Mesodermal cell (in vitro differentiated cells): ENCODE measurements around the gene KIF3B.
"Not testable (repeated sequence)": the region's sequence is repeated elsewhere in the genome, so short reads cannot be mapped to it uniquely, and the experiment has no call there.

Experiments used
- H3K27ac ChIP-seq: 2 replicates; pipeline ENCODE4 v1.7.0; 2013; ENCODE audit warnings: mild to moderate bottlenecking, low read depth, low read length, moderate library complexity; ENCODE audit not compliant: severe bottlenecking
- H3K36me3 ChIP-seq: 2 replicates; pipeline ENCODE4 v1.7.1; 2013; ENCODE audit warnings: mild to moderate bottlenecking, low read length, moderate library complexity; ENCODE audit not compliant: control insufficient read depth, insufficient read depth
- H3K4me1 ChIP-seq: one replicate; pipeline ENCODE4 v1.7.1; 2013; ENCODE audit warnings: mild to moderate bottlenecking, low read length; ENCODE audit not compliant: insufficient read depth, control insufficient read depth, poor library complexity, severe bottlenecking
- H3K4me3 ChIP-seq: 2 replicates; pipeline ENCODE4 v1.7.0; 2013; ENCODE audit warnings: low read length, control low read depth, mild to moderate bottlenecking; ENCODE audit not compliant: insufficient read depth, poor library complexity, severe bottlenecking; ENCODE audit errors: extremely low read depth
- H3K9me3 ChIP-seq: 2 replicates; pipeline ENCODE4 v1.7.1; 2013; ENCODE audit warnings: mild to moderate bottlenecking, low read length, moderate library complexity; ENCODE audit not compliant: control insufficient read depth
- WGBS, 2 experiments: methylation state at CpG; one replicate each; pipeline ENCODE4 v1.1.5; 2013; ENCODE audit warnings: missing lambda C conversion rate in 2 of 2; ENCODE audit not compliant: insufficient coverage in 2 of 2; 5-methylcytosine and 5-hydroxymethylcytosine counted together

KIF3B gene

GRCh38 chr20:32248043-32248442 is 29.4 kb upstream of the KIF3B start:
- no peaks in the 10 kb centered on the region for H3K9me3 ChIP-seq
- H3K36me3 ChIP-seq: no peaks in the 10 kb centered on the region
- H3K4me3 ChIP-seq: no peak overlapping the region
- no peak overlapping the region for H3K27ac ChIP-seq
- peaks cover 3% of the 10 kb centered on the region for H3K4me1 ChIP-seq
- 89 to 93% methylated on average over 5 of the region's 5 CpGs for WGBS, 2 experiments

- Histone ChIP-seq H3K27ac (no peak overlapping the region), H3K4me1 (peaks cover 3% of the 10 kb centered on the region), H3K9me3 (no peaks in the 10 kb centered on the region), H3K36me3 (no peaks in the 10 kb centered on the region), H3K4me3 (no peak overlapping the region)
- 81 to 87% methylated on average over 3 to 5 of the region's 9 CpGs for WGBS, 2 experiments
Observed at GRCh38 chr20:32249030-32249738, 28.3 kb upstream of the KIF3B start.

GRCh38 chr20:32251470-32251869 is 26.0 kb upstream of the KIF3B start:
- Histone ChIP-seq H3K4me3 (no peak overlapping the region), H3K4me1 (peaks cover 3% of the 10 kb centered on the region), H3K36me3 (no peaks in the 10 kb centered on the region), H3K9me3 (no peaks in the 10 kb centered on the region), H3K27ac (no peak overlapping the region)
- WGBS, 2 experiments: 78 to 90% methylated on average over 2 to 3 of the region's 3 CpGs

- Histone ChIP-seq H3K4me1 (peaks cover 3% of the 10 kb centered on the region), H3K27ac (no peak overlapping the region), H3K4me3 (no peak overlapping the region), H3K36me3 (no peaks in the 10 kb centered on the region), H3K9me3 (no peaks in the 10 kb centered on the region)
- 89 to 97% methylated on average over 4 to 5 of the region's 6 CpGs for WGBS, 2 experiments
Observed at GRCh38 chr20:32252189-32252588, 25.3 kb upstream of the KIF3B start.

- 91 to 95% methylated on average over 5 to 10 of the region's 10 CpGs for WGBS, 2 experiments
- not testable (repeated sequence) for H3K4me3 ChIP-seq, H3K9me3 ChIP-seq, H3K36me3 ChIP-seq, H3K4me1 ChIP-seq, H3K27ac ChIP-seq
Observed at GRCh38 chr20:32260973-32261372, 16.5 kb upstream of the KIF3B start.

DNA sequence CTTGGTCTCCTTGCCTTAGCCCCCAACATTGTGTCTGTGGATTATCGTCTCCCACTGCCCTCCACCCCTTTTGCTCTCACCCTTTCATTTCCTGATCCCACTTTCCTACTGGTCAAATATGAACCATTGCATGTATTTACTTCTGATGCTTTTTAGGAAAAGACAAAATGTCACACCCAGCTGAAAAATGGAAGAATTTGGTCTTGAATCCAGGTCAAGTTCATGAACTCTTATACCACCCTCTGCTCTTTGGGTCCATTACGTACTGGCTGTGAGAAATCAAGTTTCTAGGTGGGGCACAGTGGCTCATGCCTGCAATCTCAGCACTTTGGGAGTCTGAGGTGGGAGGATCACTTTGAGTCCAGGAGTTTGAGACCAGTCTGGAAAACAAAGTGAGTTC is 15.8 kb upstream of the KIF3B start:
- Histone ChIP-seq H3K36me3 (no peaks in the 10 kb centered on the region), H3K27ac (no peak overlapping the region), H3K9me3 (no peaks in the 10 kb centered on the region), H3K4me1 (no peaks in the 10 kb centered on the region), H3K4me3 (no peak overlapping the region)
- WGBS, 2 experiments: 88 to 100% methylated on average over 1 of the region's 2 CpGs

- Histone ChIP-seq H3K4me3 (no peak overlapping the region), H3K27ac (no peak overlapping the region), H3K4me1 (no peaks in the 10 kb centered on the region), H3K9me3 (no peaks in the 10 kb centered on the region), H3K36me3 (no peaks in the 10 kb centered on the region)
- WGBS, 2 experiments: 79 to 93% methylated on average over 3 to 6 of the region's 7 CpGs
Observed at GRCh38 chr20:32263398-32263954, 14.0 kb upstream of the KIF3B start.

- no peaks in the 10 kb centered on the region for H3K9me3 ChIP-seq
- no peak overlapping the region for H3K4me3 ChIP-seq
- no peak overlapping the region for H3K27ac ChIP-seq
- no peaks in the 10 kb centered on the region for H3K4me1 ChIP-seq
- H3K36me3 ChIP-seq: no peaks in the 10 kb centered on the region
- 87 to 96% methylated on average over 4 to 5 of the region's 5 CpGs for WGBS, 2 experiments
Observed at GRCh38 chr20:32271620-32272019, 5.8 kb upstream of the KIF3B start.

DNA sequence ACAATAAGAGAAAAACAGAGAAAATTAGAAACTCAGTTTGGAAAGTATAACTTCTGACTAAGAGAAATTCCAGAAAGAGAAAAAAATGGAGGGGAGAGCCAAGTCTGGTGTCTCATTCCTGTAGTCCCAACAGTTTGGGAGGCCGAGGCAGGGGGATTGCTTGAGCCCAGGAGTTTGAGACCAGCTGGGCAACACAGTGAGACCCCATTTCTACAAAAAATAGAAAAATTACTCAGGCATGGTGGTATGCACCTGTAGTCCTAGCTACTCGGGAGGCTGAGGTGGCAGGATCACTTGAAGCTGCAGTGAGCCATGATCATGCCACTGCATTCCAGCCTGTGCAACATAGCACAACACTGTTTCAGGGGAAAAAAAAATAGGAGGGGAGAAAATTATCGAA is 3.1 kb upstream of the KIF3B start:
- H3K27ac ChIP-seq: no peak overlapping the region
- H3K36me3 ChIP-seq: no peaks in the 10 kb centered on the region
- no peak overlapping the region for H3K4me3 ChIP-seq
- 70 to 72% methylated on average over 1 to 2 of the region's 3 CpGs for WGBS, 2 experiments
- peaks cover 6% of the 10 kb centered on the region for H3K4me1 ChIP-seq
- H3K9me3 ChIP-seq: no peaks in the 10 kb centered on the region

DNA sequence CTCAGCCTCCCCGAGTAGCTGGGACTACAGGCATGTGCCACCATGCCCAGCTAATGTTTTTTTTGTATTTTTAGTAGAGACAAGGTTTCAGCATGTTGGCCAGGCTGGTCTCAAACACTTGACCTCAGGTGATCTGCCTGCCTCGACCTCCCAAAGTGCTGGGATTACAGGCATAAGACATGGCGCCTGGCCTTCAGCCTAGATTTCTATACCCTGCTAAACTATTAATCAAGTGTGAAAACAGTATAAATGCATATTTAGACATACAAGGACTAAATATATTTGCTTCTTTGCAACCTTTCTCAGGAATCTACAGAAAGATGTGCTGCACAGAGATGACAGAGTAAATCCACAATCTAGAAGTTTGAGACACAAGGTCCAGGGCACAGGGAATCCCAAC is 2.3 kb upstream of the KIF3B start:
- H3K4me3 ChIP-seq, H3K9me3 ChIP-seq, H3K4me1 ChIP-seq, H3K27ac ChIP-seq, H3K36me3 ChIP-seq: not testable (repeated sequence)
- WGBS, 2 experiments: 76 to 100% methylated on average over 1 to 2 of the region's 3 CpGs

DNA sequence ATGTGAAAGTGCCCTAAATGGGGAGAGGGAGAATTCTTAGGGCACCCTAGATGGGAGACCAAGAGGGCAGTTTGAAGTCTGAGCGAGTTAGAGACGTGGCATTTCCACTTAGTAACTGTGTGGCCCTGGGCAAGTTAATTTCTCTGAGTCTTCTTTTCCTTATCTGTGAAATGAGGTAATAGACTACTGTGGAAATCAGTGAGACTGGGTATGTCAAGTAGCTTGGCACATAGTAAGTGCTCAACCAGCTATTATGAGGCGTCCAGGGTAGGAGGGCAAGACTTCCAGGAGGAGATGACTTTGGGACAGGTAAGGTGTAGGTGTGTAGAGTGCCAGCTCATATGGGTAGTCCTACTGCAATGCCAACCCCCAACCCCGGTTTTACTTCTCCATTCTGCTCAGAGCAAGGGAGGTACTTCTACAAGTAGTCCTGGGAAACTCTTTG is 770 bp downstream of the KIF3B start:
- H3K36me3 ChIP-seq: peaks cover 25% of the 10 kb centered on the region
- H3K4me1 ChIP-seq: peaks cover 6% of the 10 kb centered on the region
- H3K4me3 ChIP-seq: peak overlapping the region; percentile 71
- WGBS, 2 experiments: 71 to 85% methylated on average over 3 to 4 of the region's 4 CpGs
- H3K9me3 ChIP-seq: no peaks in the 10 kb centered on the region
- no peak overlapping the region for H3K27ac ChIP-seq
